Stimulated activated CD4-positive, alpha-beta T cell treated with anti-CD3 and anti-CD28 coated beads, TNF-alpha, amount 100 ng/mL, for 24 hours (primary cell): ENCODE measurements around the gene TMEM223.
"Not testable (repeated sequence)": the region's sequence is repeated elsewhere in the genome, so short reads cannot be mapped to it uniquely, and the experiment has no call there.

ENCODE experiments used
- DNase-seq, 3 experiments: peaks; one replicate each; pipeline ENCODE4 v3.0.0-alpha.2; 2020; ENCODE audit warnings: low read depth in 3 of 3

The TMEM223 gene

GRCh38 chr11:62752994-62753735, 38.6 kb downstream of the TMEM223 start:
- no peak for DNase-seq

GRCh38 chr11:62752177-62752785, 39.5 kb downstream of the TMEM223 start:
- DNase-seq: no peak

- DNase-seq: not testable (repeated sequence)
Observed at GRCh38 chr11:62749931-62750330, 41.9 kb downstream of the TMEM223 start.

- no peak for DNase-seq
Observed at GRCh38 chr11:62747475-62748160, 44.2 kb downstream of the TMEM223 start.
